HG02642 (cell line): Measurements from ENCODE around the gene ANKRD23.
"Not testable (repeated sequence)": the region's sequence is repeated elsewhere in the genome, so short reads cannot be mapped to it uniquely, and the experiment has no call there.

Experiments
- ATAC-seq: cut with Tn5 transposase; IDR thresholded peaks from one replicate; pipeline ENCODE4 v1.9.1; 2021; ENCODE audit warnings: mild to moderate bottlenecking; ENCODE audit not compliant: unreplicated experiment, poor library complexity

The ANKRD23 gene

GRCh38 chr2:96843538-96844268, at the start of gene ANKRD23:
Gene ANKRD23 (minus strand): TSS chr2:96844021. CDS start chr2:96843992, 29 bp downstream.
- ATAC-seq, result no peak

GRCh38 chr2:96891591-96892333, 47.9 kb upstream of the ANKRD23 start:
- no peak for ATAC-seq

GRCh38 chr2:96890726-96891385, 47.0 kb upstream of the ANKRD23 start:
- ATAC-seq, result no peak

- ATAC-seq, result no peak
Observed at GRCh38 chr2:96890252-96890651, 46.4 kb upstream of the ANKRD23 start.

GRCh38 chr2:96889502-96889901, 45.7 kb upstream of the ANKRD23 start:
- ATAC-seq, result not testable (repeated sequence)

GRCh38 chr2:96888072-96889011, 44.5 kb upstream of the ANKRD23 start:
- ATAC-seq, result no peak

- ATAC-seq, result no peak
Observed at GRCh38 chr2:96887493-96888012, 43.7 kb upstream of the ANKRD23 start.

GRCh38 chr2:96885432-96886347, 41.9 kb upstream of the ANKRD23 start:
- no peak for ATAC-seq

- ATAC-seq, result no peak
Observed at GRCh38 chr2:96884299-96885094, 40.7 kb upstream of the ANKRD23 start.

GRCh38 chr2:96883306-96883705, 39.5 kb upstream of the ANKRD23 start:
- no peak for ATAC-seq

GRCh38 chr2:96882906-96883305, 39.1 kb upstream of the ANKRD23 start:
- ATAC-seq, result no peak

- no peak for ATAC-seq
Observed at GRCh38 chr2:96882230-96882629, 38.4 kb upstream of the ANKRD23 start.

- no peak for ATAC-seq
Observed at GRCh38 chr2:96881349-96882195, 37.8 kb upstream of the ANKRD23 start.

GRCh38 chr2:96880891-96881273, 37.1 kb upstream of the ANKRD23 start:
- no peak for ATAC-seq

- ATAC-seq, result no peak
Observed at GRCh38 chr2:96879545-96880040, 35.8 kb upstream of the ANKRD23 start.

- ATAC-seq, result no peak
Observed at GRCh38 chr2:96878796-96879544, 35.1 kb upstream of the ANKRD23 start.
